ENCODE measurements around the gene HHIP. TPM values are rescaled to one million over a fixed set of nuclear protein-coding genes. Genes with fewer than 3 reads are reported as not detected.

Gene HHIP
- total RNA-seq, 1 donor from 2014 or later: not detected

DNA sequence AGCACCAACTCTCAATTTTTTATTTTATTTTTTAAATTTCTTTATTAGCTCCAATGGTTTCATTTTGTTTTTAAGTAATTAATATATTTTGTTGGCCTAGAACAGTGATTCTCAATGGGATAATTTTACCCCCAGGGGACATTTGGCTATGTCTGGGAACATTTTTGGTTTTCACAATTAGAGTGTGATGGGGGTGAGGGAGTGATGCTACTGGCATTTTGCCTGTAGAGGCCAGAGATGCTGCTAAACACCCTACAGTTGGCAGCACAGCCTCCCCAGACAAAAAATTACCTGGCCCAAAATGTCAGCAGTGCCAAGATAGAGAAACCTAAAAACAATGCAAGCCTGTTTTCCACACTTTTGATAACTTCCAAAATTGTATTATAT lies 64.6 kb downstream of the HHIP start:
- H3K4me1 ChIP-seq: peaks cover 26% of the 10 kb centered on the region
- H3K4me2 ChIP-seq: no peak overlapping the region
- Mint-ChIP-seq H3K4me3 (no peak overlapping the region), H3K9me3 (no peaks in the 10 kb centered on the region), H3K27ac (no peak overlapping the region), H3K36me3 (no peaks in the 10 kb centered on the region), H3K27me3 (ENCODE audit: insufficient read depth, low read depth) (peaks cover 5% of the 10 kb centered on the region), H3K4me1 (peaks cover 46% of the 10 kb centered on the region)
- H3K9me3 ChIP-seq (ENCODE audit: low read depth): no peaks in the 10 kb centered on the region
- H3F3A ChIP-seq (ENCODE audit: low read depth): no peaks in the 10 kb centered on the region
- H3K27me3 ChIP-seq: no peaks in the 10 kb centered on the region
- no peaks in the 10 kb centered on the region for H3K79me2 ChIP-seq (ENCODE audit: low read depth)
- H3K27ac ChIP-seq: no peak overlapping the region
- TF ChIP-seq EZH2phosphoT487 (IDR thresholded peaks at IDR 0.05) (no peak), EZH2 (IDR thresholded peaks at IDR 0.05) (no peak)
- TF ChIP-seq, protein P1, sequence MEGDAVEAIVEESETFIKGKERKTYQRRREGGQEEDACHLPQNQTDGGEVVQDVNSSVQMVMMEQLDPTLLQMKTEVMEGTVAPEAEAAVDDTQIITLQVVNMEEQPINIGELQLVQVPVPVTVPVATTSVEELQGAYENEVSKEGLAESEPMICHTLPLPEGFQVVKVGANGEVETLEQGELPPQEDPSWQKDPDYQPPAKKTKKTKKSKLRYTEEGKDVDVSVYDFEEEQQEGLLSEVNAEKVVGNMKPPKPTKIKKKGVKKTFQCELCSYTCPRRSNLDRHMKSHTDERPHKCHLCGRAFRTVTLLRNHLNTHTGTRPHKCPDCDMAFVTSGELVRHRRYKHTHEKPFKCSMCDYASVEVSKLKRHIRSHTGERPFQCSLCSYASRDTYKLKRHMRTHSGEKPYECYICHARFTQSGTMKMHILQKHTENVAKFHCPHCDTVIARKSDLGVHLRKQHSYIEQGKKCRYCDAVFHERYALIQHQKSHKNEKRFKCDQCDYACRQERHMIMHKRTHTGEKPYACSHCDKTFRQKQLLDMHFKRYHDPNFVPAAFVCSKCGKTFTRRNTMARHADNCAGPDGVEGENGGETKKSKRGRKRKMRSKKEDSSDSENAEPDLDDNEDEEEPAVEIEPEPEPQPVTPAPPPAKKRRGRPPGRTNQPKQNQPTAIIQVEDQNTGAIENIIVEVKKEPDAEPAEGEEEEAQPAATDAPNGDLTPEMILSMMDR (IDR thresholded peaks at IDR 0.05): no peak
- H3K36me3 ChIP-seq: no peaks in the 10 kb centered on the region
- H2AFZ ChIP-seq (replicated peaks): no peak overlapping the region
- peaks cover 5% of the 10 kb centered on the region for H4K20me1 ChIP-seq (ENCODE audit: low read depth)
- H3K4me3 ChIP-seq: no peak overlapping the region
- H3K9ac ChIP-seq: no peak overlapping the region
- no peak for DNase-seq (ENCODE audit: low spot score)

DNA sequence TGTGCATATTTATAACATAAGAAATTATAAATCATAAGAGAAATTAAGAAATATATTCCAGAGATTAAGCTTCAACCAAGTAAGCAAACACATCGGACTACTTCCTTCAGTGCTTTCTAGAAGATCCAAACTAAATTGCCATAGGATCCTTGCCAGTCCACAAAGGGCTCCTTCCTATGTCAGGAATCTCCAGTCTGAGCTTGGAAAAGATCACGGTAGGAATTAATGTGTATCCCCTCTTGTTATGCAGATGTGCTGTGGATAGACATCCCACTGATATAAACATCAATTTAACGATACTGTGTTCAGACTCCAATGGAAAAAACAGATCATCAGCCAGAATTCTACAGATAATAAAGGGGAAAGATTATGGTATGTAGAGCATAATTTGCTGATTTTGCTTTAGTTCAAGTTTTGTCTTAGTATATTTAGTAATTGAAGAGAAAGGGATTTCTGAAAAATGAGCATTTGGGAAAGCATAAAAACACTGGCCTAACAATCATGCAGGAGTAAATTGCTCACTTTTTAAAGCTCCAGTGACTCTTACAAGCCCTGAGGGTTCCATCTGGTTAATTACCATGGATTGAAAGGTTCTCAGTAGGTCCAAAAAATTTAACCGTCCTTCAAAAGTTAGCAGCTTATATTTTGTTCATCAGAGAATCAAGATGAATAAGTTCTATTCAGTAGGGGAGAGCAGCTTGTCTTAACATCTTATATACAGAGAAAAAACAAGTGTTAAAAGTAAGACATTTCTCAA lies 65.9 kb downstream of the HHIP start:
- Mint-ChIP-seq H3K4me1 (peaks cover 33% of the 10 kb centered on the region), H3K9me3 (no peaks in the 10 kb centered on the region), H3K27ac (no peak overlapping the region), H3K4me3 (no peak overlapping the region), H3K27me3 (ENCODE audit: insufficient read depth, low read depth) (peaks cover 3% of the 10 kb centered on the region), H3K36me3 (no peaks in the 10 kb centered on the region)
- no peaks in the 10 kb centered on the region for H3K9me3 ChIP-seq (ENCODE audit: low read depth)
- H3K4me1 ChIP-seq: peaks cover 12% of the 10 kb centered on the region
- H2AFZ ChIP-seq (replicated peaks): no peak overlapping the region
- H3K4me3 ChIP-seq: no peak overlapping the region
- H4K20me1 ChIP-seq (ENCODE audit: low read depth): no peaks in the 10 kb centered on the region
- H3K27me3 ChIP-seq: no peaks in the 10 kb centered on the region
- no peak for DNase-seq (ENCODE audit: low spot score)
- H3K79me2 ChIP-seq (ENCODE audit: low read depth): no peaks in the 10 kb centered on the region
- no peaks in the 10 kb centered on the region for H3K36me3 ChIP-seq
- H3K4me2 ChIP-seq: no peak overlapping the region
- no peaks in the 10 kb centered on the region for H3F3A ChIP-seq (ENCODE audit: low read depth)
- no peak overlapping the region for H3K9ac ChIP-seq
- no peak overlapping the region for H3K27ac ChIP-seq
- no peak for TF ChIP-seq EZH2phosphoT487 (IDR thresholded peaks at IDR 0.05)
- TF ChIP-seq EZH2 (IDR thresholded peaks at IDR 0.05): no peak
- TF ChIP-seq, protein P1 (IDR thresholded peaks at IDR 0.05): no peak

DNA sequence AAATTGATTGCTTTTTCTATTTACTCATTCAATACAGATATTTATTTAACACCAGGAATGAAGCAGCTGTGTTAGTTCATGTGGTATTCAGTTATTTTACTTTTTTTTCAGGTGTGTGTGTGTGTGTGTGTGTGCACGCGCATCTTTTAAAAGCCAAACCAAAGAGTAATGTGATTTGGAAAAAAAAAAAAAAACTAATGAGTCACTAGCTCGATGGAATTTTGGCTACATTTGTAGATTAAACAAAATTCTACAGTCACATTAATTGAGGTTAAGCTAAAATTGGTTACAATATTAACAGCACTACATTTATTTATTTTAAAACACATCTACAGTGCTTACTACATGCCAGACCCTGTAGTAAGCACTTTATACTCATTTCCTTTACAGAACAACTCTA lies 66.8 kb downstream of the HHIP start:
- H3K9me3 Mint-ChIP-seq: no peaks in the 10 kb centered on the region
- no peaks in the 10 kb centered on the region for H4K20me1 ChIP-seq (ENCODE audit: low read depth)
- H3K27ac ChIP-seq: no peak overlapping the region
- H3K4me2 ChIP-seq: no peak overlapping the region
- H3K36me3 ChIP-seq: no peaks in the 10 kb centered on the region
- H3K27ac Mint-ChIP-seq: no peak overlapping the region
- no peak for TF ChIP-seq EZH2 (IDR thresholded peaks at IDR 0.05)
- TF ChIP-seq EZH2phosphoT487 (IDR thresholded peaks at IDR 0.05): no peak
- TF ChIP-seq, protein P1 (IDR thresholded peaks at IDR 0.05): no peak
- no peaks in the 10 kb centered on the region for H3K9me3 ChIP-seq (ENCODE audit: low read depth)
- peaks cover 10% of the 10 kb centered on the region for H3K4me1 ChIP-seq
- H3K27me3 ChIP-seq: no peaks in the 10 kb centered on the region
- no peaks in the 10 kb centered on the region for H3K36me3 Mint-ChIP-seq
- peaks cover 30% of the 10 kb centered on the region for H3K4me1 Mint-ChIP-seq
- H3F3A ChIP-seq (ENCODE audit: low read depth): no peaks in the 10 kb centered on the region
- H3K9ac ChIP-seq: no peak overlapping the region
- H3K27me3 Mint-ChIP-seq (ENCODE audit: insufficient read depth, low read depth): peaks cover 3% of the 10 kb centered on the region
- no peak for DNase-seq (ENCODE audit: low spot score)
- no peaks in the 10 kb centered on the region for H3K79me2 ChIP-seq (ENCODE audit: low read depth)
- no peak overlapping the region for H3K4me3 ChIP-seq
- no peak overlapping the region for H2AFZ ChIP-seq (replicated peaks)
- no peak overlapping the region for H3K4me3 Mint-ChIP-seq

Measured in neural progenitor cell (in vitro differentiated cells).